ENCODE measurements around the gene LMAN1. TPM values are rescaled to one million over a fixed set of nuclear protein-coding genes. Genes with fewer than 3 reads are reported as not detected.

LMAN1 gene
- total RNA-seq, 1 experiment from 2014 or later: 73.7 TPM

DNA sequence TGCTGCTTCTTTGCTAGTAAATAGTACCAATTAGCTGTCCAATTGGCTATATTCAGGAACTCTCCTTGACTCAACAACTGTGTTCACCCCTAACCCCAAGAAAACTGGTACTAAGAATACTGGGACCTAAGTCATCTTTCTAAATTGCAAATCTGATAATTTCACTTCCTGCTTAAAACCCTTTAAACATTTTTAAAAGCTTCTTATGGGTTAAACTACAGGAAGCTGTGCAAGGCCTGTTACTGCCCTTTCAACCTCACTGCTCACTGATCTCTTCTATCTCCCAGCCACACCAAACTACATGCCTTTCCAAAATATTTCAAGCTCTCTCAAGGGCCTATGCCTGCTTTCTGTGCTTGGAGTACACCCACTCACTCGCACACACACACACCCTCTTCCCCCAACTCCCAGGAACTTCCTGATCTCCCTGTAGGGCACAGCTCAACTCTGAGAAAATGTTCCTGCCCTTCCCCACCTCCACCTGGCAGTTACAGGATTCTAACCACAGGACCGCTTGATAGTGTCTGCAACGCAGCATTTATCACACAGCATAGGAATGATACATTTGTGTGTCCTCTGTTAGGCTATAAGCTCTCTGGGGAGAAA lies 6.7 kb downstream of the LMAN1 start (continued):
- TF ChIP-seq, protein P1, sequence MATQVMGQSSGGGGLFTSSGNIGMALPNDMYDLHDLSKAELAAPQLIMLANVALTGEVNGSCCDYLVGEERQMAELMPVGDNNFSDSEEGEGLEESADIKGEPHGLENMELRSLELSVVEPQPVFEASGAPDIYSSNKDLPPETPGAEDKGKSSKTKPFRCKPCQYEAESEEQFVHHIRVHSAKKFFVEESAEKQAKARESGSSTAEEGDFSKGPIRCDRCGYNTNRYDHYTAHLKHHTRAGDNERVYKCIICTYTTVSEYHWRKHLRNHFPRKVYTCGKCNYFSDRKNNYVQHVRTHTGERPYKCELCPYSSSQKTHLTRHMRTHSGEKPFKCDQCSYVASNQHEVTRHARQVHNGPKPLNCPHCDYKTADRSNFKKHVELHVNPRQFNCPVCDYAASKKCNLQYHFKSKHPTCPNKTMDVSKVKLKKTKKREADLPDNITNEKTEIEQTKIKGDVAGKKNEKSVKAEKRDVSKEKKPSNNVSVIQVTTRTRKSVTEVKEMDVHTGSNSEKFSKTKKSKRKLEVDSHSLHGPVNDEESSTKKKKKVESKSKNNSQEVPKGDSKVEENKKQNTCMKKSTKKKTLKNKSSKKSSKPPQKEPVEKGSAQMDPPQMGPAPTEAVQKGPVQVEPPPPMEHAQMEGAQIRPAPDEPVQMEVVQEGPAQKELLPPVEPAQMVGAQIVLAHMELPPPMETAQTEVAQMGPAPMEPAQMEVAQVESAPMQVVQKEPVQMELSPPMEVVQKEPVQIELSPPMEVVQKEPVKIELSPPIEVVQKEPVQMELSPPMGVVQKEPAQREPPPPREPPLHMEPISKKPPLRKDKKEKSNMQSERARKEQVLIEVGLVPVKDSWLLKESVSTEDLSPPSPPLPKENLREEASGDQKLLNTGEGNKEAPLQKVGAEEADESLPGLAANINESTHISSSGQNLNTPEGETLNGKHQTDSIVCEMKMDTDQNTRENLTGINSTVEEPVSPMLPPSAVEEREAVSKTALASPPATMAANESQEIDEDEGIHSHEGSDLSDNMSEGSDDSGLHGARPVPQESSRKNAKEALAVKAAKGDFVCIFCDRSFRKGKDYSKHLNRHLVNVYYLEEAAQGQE (IDR thresholded peaks at IDR 0.05; ENCODE audit: low read depth): no peak
- TF ChIP-seq, protein P2, sequence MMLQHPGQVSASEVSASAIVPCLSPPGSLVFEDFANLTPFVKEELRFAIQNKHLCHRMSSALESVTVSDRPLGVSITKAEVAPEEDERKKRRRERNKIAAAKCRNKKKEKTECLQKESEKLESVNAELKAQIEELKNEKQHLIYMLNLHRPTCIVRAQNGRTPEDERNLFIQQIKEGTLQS (IDR thresholded peaks at IDR 0.05): no peak
- TF ChIP-seq ELF1 (IDR thresholded peaks at IDR 0.05; ENCODE audit: borderline replicate concordance, low read depth) (no peak), CBX3 (IDR thresholded peaks at IDR 0.05; ENCODE audit: low read depth) (no peak), TCF7L2 (IDR thresholded peaks at IDR 0.05; ENCODE audit: borderline replicate concordance, extremely low read depth, insufficient read depth, insufficient read length) (no peak)

DNA sequence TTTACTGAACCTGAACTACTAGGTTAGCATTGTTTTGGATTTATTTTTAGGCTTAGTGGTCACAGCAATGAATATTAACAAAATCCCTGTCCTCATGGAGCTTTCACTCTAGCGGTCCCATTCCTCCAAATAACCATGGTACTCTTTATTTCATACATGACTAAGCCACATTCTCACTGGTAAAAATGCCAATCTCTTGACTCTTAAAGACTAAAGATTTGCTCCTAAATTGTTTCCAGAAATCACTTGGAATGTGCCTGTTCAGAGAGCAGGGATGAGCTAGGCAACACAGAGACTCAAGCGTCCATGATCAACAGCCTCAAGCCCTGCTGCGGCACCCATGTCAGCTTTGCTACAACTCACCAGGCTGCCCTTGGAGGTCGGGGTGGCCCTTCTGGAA lies 13.5 kb downstream of the LMAN1 start:
- Histone ChIP-seq H3K9ac (ENCODE audit: low read length) (no peak overlapping the region), H3K9me3 (ENCODE audit: control insufficient read depth in 1 of 2, insufficient read depth in 1 of 2, low read depth in 1 of 2, low read length in 2 of 2) (no peaks in the 10 kb centered on the region), H3K4me1 (ENCODE audit: control insufficient read depth in 1 of 2, insufficient read depth in 2 of 2, low read length in 2 of 2) (no peaks in the 10 kb centered on the region), H3K79me2 (ENCODE audit: insufficient read depth, low read length) (peaks cover 40% of the 10 kb centered on the region), H3K9me2 (ENCODE audit: insufficient read depth) (no peaks in the 10 kb centered on the region), H3K27ac (ENCODE audit: low read depth, low read length) (no peak overlapping the region), H2AFZ (ENCODE audit: low read depth, low read length, poor library complexity, severe bottlenecking) (no peak overlapping the region), H3K27me3 (ENCODE audit: insufficient read depth, low read length) (no peaks in the 10 kb centered on the region), H3K36me3 (ENCODE audit: control insufficient read depth in 1 of 2, insufficient read depth in 2 of 2, low read length in 2 of 2) (peaks cover 43 to 56% of the 10 kb centered on the region in 2 experiments), H4K20me1 (ENCODE audit: insufficient read depth) (no peaks in the 10 kb centered on the region), H3K4me2 (ENCODE audit: low read length) (no peak overlapping the region), H3K4me3 (replicated peaks in 1 of 2; ENCODE audit: low read depth in 1 of 2, low read length in 2 of 2) (no peak overlapping the region)
- TF ChIP-seq CBX3 (IDR thresholded peaks at IDR 0.05; ENCODE audit: low read depth) (no peak), POLR2AphosphoS5 (IDR thresholded peaks at IDR 0.05; ENCODE audit: low read depth, low read length) (no peak), SP1 (IDR thresholded peaks at IDR 0.05; ENCODE audit: low read depth) (no peak), TCF7L2 (IDR thresholded peaks at IDR 0.05; ENCODE audit: borderline replicate concordance, extremely low read depth, insufficient read depth, insufficient read length) (no peak), EGR1 (IDR thresholded peaks at IDR 0.05; ENCODE audit: low read depth) (no peak), ZFX (IDR thresholded peaks at IDR 0.05) (no peak), EZH2phosphoT487 (IDR thresholded peaks at IDR 0.05; ENCODE audit: borderline replicate concordance) (no peak)
- TF ChIP-seq, protein P1 (IDR thresholded peaks at IDR 0.05; ENCODE audit: low read depth): no peak
- ChIA-PET POLR2A (no interaction called here), CTCF (no interaction called here), RAD21 (ENCODE audit: low non-redundant PET in 1 of 2, low total read pairs in 2 of 2, uncharacterized antibody in 2 of 2, unreplicated experiment in 2 of 2) (no interaction called here)
- intact Hi-C loops (cut with micrococcal nuclease): no loop called here
- ATAC-seq: no peak
- BruUV-seq (replicated peaks): no TSS peak
- DNase-seq (ENCODE audit: low read depth, low spot score): no peak

Measured in HCT116 (cell line).